Measurements from ENCODE around the gene CSRNP3. TPM values are rescaled to one million over a fixed set of nuclear protein-coding genes. Genes with fewer than 3 reads are reported as not detected.

Gene CSRNP3
- total and polyA plus RNA-seq, 4 donors = 0.18 to 2.2 (median 2.0) TPM

DNA sequence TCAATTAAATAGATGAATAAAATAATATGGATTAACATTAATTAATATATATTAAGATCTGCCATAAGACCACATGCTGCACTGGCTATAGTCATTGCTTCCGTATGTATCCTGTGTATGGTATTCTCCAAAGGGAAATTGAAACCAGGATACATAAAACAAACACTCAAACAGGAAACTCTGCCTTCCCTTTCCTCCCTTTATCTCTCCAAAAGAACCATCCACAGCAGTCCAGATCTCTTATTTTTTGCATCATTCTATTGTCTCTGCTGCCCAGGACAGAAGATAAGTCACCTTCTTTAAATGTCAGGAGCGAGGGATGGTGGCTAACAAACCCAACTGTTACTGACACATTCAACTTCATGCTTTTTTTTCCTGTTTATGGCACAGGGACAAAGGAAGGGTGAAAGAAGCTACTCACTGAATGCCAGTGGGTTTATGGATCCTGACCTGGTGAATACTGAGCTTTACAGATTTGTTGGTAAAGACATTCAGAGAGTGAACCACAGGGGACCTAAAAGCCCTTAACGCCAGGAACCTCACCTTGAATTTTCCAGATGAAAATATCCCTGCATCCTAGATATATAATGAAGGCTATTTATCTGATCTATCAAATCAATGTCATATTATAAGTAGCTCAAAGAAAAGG lies 67.5 kb downstream of the CSRNP3 start:
- Histone ChIP-seq H3K4me1 (ENCODE audit: control insufficient read depth in 4 of 4, insufficient read depth in 4 of 4, low read length in 3 of 4) (no peaks in the 10 kb centered on the region), H3K9ac (ENCODE audit: low read depth in 1 of 2, low read length in 2 of 2) (no peak overlapping the region), H3K27me3 (ENCODE audit: control insufficient read depth in 4 of 4, insufficient read depth in 4 of 4, low read length in 3 of 4) (no peaks in the 10 kb centered on the region), H3K27ac (ENCODE audit: low read depth in 1 of 2, low read length in 2 of 2) (no peak overlapping the region), H3K36me3 (ENCODE audit: control insufficient read depth in 4 of 4, insufficient read depth in 3 of 4, low read depth in 1 of 4, low read length in 3 of 4) (no peaks in the 10 kb centered on the region), H3K9me3 (ENCODE audit: control insufficient read depth in 4 of 4, low read length in 3 of 4) (no peaks in the 10 kb centered on the region), H3K4me3 (ENCODE audit: low read depth in 1 of 3, low read length in 3 of 3) (no peak overlapping the region)
- no peak for DNase-seq (ENCODE audit: low spot score)
- TF ChIP-seq, protein P1, sequence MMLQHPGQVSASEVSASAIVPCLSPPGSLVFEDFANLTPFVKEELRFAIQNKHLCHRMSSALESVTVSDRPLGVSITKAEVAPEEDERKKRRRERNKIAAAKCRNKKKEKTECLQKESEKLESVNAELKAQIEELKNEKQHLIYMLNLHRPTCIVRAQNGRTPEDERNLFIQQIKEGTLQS (IDR thresholded peaks at IDR 0.05) = no peak
- TF ChIP-seq JUND (IDR thresholded peaks at IDR 0.05) (no peak), FOXA1 (IDR thresholded peaks at IDR 0.05) (no peak), MAX (IDR thresholded peaks at IDR 0.05) (no peak), TAF1 (conservative IDR thresholded peaks at IDR 0.05) (no peak)
- 57% methylated on average over 3 of the region's 3 CpGs for WGBS

GRCh38 chr2:165539985-165540384 lies 70.5 kb downstream of the CSRNP3 start:
- no peak for DNase-seq (ENCODE audit: low spot score)
- no peaks in the 10 kb centered on the region for H3K9me3 ChIP-seq (ENCODE audit: control insufficient read depth in 4 of 4, low read length in 3 of 4)
- H3K27ac ChIP-seq (ENCODE audit: low read depth in 1 of 2, low read length in 2 of 2) = no peak overlapping the region
- no peaks in the 10 kb centered on the region for H3K36me3 ChIP-seq (ENCODE audit: control insufficient read depth in 4 of 4, insufficient read depth in 3 of 4, low read depth in 1 of 4, low read length in 3 of 4)
- TF ChIP-seq FOXA2 (IDR thresholded peaks at IDR 0.05) (no peak), CTCF (IDR thresholded peaks at IDR 0.05; ENCODE audit: low read depth, low read length, missing input control) (no peak), HNF4A (conservative IDR thresholded peaks at IDR 0.05) (no peak)
- H3K4me3 ChIP-seq (ENCODE audit: low read depth in 1 of 3, low read length in 3 of 3) = no peak overlapping the region
- H3K4me1 ChIP-seq (ENCODE audit: control insufficient read depth in 4 of 4, insufficient read depth in 4 of 4, low read length in 3 of 4) = no peaks in the 10 kb centered on the region
- no peaks in the 10 kb centered on the region for H3K27me3 ChIP-seq (ENCODE audit: control insufficient read depth in 4 of 4, insufficient read depth in 4 of 4, low read length in 3 of 4)
- H3K9ac ChIP-seq (ENCODE audit: low read depth in 1 of 2, low read length in 2 of 2) = no peak overlapping the region

GRCh38 chr2:165544897-165545296 lies 75.4 kb downstream of the CSRNP3 start:
- no peak for DNase-seq (ENCODE audit: low spot score)
- H3K9ac ChIP-seq (ENCODE audit: low read depth in 1 of 2, low read length in 2 of 2) = no peak overlapping the region
- no peak overlapping the region for H3K27ac ChIP-seq (ENCODE audit: low read depth in 1 of 2, low read length in 2 of 2)
- WGBS = 97% methylated on average over 2 of the region's 2 CpGs
- no peaks in the 10 kb centered on the region for H3K36me3 ChIP-seq (ENCODE audit: control insufficient read depth in 4 of 4, insufficient read depth in 3 of 4, low read depth in 1 of 4, low read length in 3 of 4)
- H3K4me3 ChIP-seq (ENCODE audit: low read depth in 1 of 3, low read length in 3 of 3) = no peak overlapping the region
- TF ChIP-seq CTCF (IDR thresholded peaks at IDR 0.05; ENCODE audit: low read depth, low read length, missing input control) = no peak
- TF ChIP-seq ZBTB33 (IDR thresholded peaks at IDR 0.05) = no peak
- TF ChIP-seq HNF4G (IDR thresholded peaks at IDR 0.05) = no peak
- no peak for TF ChIP-seq FOXA2 (IDR thresholded peaks at IDR 0.05)
- no peak for TF ChIP-seq RXRA (IDR thresholded peaks at IDR 0.05)
- TF ChIP-seq JUND (IDR thresholded peaks at IDR 0.05) = no peak
- TF ChIP-seq, protein P2, sequence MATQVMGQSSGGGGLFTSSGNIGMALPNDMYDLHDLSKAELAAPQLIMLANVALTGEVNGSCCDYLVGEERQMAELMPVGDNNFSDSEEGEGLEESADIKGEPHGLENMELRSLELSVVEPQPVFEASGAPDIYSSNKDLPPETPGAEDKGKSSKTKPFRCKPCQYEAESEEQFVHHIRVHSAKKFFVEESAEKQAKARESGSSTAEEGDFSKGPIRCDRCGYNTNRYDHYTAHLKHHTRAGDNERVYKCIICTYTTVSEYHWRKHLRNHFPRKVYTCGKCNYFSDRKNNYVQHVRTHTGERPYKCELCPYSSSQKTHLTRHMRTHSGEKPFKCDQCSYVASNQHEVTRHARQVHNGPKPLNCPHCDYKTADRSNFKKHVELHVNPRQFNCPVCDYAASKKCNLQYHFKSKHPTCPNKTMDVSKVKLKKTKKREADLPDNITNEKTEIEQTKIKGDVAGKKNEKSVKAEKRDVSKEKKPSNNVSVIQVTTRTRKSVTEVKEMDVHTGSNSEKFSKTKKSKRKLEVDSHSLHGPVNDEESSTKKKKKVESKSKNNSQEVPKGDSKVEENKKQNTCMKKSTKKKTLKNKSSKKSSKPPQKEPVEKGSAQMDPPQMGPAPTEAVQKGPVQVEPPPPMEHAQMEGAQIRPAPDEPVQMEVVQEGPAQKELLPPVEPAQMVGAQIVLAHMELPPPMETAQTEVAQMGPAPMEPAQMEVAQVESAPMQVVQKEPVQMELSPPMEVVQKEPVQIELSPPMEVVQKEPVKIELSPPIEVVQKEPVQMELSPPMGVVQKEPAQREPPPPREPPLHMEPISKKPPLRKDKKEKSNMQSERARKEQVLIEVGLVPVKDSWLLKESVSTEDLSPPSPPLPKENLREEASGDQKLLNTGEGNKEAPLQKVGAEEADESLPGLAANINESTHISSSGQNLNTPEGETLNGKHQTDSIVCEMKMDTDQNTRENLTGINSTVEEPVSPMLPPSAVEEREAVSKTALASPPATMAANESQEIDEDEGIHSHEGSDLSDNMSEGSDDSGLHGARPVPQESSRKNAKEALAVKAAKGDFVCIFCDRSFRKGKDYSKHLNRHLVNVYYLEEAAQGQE (IDR thresholded peaks at IDR 0.05) = no peak
- no peak for TF ChIP-seq NR2F2 (IDR thresholded peaks at IDR 0.05)
- no peaks in the 10 kb centered on the region for H3K9me3 ChIP-seq (ENCODE audit: control insufficient read depth in 4 of 4, low read length in 3 of 4)
- H3K27me3 ChIP-seq (ENCODE audit: control insufficient read depth in 4 of 4, insufficient read depth in 4 of 4, low read length in 3 of 4) = no peaks in the 10 kb centered on the region
- no peaks in the 10 kb centered on the region for H3K4me1 ChIP-seq (ENCODE audit: control insufficient read depth in 4 of 4, insufficient read depth in 4 of 4, low read length in 3 of 4)

Data from liver (tissue), 9 donors.